ENCODE data around the gene GRK5. TPM values are rescaled to one million over a fixed set of nuclear protein-coding genes. Genes with fewer than 3 reads are reported as not detected.
A peak's percentile ranks its signal among the peaks of the same experiment; 100 is the strongest.

Gene GRK5
- total RNA-seq, 2 donors from 2014 or later, result 9.1 to 11.9 TPM

DNA sequence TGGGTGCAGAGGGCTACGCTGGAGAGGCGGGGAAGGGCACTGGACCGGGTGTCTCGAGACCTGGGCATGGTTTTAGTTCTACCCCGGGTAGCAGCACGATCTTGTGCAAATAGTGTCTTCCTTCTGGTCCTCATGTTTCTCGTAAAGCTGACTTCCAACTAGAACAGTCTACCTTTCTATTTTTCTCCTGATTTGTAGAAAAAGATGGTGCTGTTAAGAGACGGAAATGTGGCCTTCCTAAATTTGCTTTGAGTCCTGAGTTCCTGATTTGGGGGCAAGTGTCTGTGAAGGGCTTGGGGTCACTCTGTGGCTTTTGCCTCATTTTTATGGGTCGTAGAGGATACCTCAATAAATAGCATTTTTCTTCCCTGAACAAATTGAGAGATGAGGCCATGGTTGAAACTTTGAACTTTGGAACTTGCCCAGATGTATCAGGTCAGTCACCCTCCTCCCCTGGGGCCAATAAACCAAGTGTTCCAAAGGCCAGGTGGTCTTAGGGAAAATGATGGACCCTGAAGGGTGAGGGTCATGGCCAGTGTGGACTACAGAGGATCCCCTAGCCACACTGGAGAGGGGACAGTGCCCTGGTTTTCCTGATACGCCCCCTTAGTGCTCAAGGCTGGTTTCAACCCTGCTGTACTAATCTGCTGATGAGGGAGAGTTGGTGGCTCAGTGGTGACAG lies 45.2 kb downstream of the GRK5 start:
- 95 to 100% methylated on average over 2 to 10 of the region's 10 CpGs for WGBS, 2 experiments (ENCODE audit: insufficient coverage in 1 of 2, insufficient read length in 1 of 2)
- Mint-ChIP-seq H3K27me3 (ENCODE audit: insufficient read depth) (peaks cover 3% of the 10 kb centered on the region), H3K4me1 (peaks cover 38% of the 10 kb centered on the region)

DNA sequence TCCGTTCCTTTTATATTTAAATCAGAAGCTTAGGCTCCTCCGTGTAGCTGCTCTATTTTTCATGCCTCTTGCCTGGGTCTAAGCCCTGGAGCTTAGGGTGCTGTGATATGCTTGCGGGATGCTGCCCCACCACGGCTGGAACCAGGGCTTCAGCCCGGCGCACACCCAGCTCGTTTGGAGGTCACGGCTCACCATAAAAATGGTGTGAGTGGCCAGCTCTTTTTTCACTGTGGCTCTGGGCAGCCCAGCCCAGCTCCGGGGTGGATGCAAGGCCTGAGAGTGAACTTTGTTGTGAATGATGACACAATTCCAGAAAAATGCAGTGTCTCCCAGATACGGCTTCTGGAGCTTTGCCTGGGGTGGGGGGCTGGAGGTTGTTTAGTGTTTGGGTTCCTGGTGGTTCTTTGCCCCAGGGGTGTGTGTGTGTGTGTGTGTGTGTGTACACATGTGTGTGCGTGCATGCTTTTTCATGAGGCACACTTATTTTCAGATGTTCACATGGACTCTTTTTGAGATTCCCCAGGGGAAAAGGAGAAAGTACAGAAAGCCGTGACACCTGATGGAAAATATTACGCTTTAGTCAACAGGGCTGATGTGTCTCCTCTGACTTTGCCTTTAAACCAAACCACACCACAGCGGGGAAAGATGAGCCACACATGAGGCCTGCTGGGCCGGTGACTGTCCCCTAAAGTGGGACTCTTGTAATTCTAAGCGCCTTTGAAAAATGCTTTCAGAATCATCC lies 46.2 kb downstream of the GRK5 start:
- peak; percentile 72 for DNase-seq
- no peak overlapping the region for H3K4me3 Mint-ChIP-seq
- Histone ChIP-seq H3K27ac (ENCODE audit: low read depth, low read length) (peak overlapping the region; percentile 35), H3K4me1 (ENCODE audit: control insufficient read depth, insufficient read depth, low read length) (no peaks in the 10 kb centered on the region), H3K9ac (ENCODE audit: extremely low read depth, low read length, poor library complexity, severe bottlenecking) (no peak overlapping the region), H3K4me3 (ENCODE audit: low read length) (no peak overlapping the region), H3K36me3 (ENCODE audit: control insufficient read depth, insufficient read depth, low read length) (no peaks in the 10 kb centered on the region), H3K9me3 (ENCODE audit: control insufficient read depth, low read length) (peaks cover 7% of the 10 kb centered on the region), H3K27me3 (ENCODE audit: control insufficient read depth, insufficient read depth, low read length, poor library complexity, severe bottlenecking) (no peaks in the 10 kb centered on the region)
- H3K27me3 Mint-ChIP-seq (ENCODE audit: insufficient read depth), result peaks cover 3% of the 10 kb centered on the region
- TF ChIP-seq, protein P1, sequence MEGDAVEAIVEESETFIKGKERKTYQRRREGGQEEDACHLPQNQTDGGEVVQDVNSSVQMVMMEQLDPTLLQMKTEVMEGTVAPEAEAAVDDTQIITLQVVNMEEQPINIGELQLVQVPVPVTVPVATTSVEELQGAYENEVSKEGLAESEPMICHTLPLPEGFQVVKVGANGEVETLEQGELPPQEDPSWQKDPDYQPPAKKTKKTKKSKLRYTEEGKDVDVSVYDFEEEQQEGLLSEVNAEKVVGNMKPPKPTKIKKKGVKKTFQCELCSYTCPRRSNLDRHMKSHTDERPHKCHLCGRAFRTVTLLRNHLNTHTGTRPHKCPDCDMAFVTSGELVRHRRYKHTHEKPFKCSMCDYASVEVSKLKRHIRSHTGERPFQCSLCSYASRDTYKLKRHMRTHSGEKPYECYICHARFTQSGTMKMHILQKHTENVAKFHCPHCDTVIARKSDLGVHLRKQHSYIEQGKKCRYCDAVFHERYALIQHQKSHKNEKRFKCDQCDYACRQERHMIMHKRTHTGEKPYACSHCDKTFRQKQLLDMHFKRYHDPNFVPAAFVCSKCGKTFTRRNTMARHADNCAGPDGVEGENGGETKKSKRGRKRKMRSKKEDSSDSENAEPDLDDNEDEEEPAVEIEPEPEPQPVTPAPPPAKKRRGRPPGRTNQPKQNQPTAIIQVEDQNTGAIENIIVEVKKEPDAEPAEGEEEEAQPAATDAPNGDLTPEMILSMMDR (conservative IDR thresholded peaks at IDR 0.05), result no peak
- 53 to 69% methylated on average over 5 to 16 of the region's 16 CpGs for WGBS, 2 experiments (ENCODE audit: insufficient coverage in 1 of 2, insufficient read length in 1 of 2)
- H3K36me3 Mint-ChIP-seq (ENCODE audit: low read depth), result no peaks in the 10 kb centered on the region
- H3K9me3 Mint-ChIP-seq, result peaks cover 4% of the 10 kb centered on the region
- peak overlapping the region; percentile 80 for H3K27ac Mint-ChIP-seq
- peaks cover 37% of the 10 kb centered on the region for H3K4me1 Mint-ChIP-seq

More for the DNA sequence above, 45.2 kb downstream of the GRK5 start:
- no peaks in the 10 kb centered on the region for H3K27me3 ChIP-seq (ENCODE audit: control insufficient read depth, insufficient read depth, low read length, poor library complexity, severe bottlenecking)
- H3K9me3 ChIP-seq (ENCODE audit: control insufficient read depth, low read length), result peaks cover 7% of the 10 kb centered on the region
- no peak overlapping the region for H3K4me3 ChIP-seq (ENCODE audit: low read length)
- no peak overlapping the region for H3K9ac ChIP-seq (ENCODE audit: extremely low read depth, low read length, poor library complexity, severe bottlenecking)
- TF ChIP-seq, protein P1 (conservative IDR thresholded peaks at IDR 0.05), result no peak
- no peaks in the 10 kb centered on the region for H3K36me3 Mint-ChIP-seq (ENCODE audit: low read depth)
- H3K27ac ChIP-seq (ENCODE audit: low read depth, low read length), result no peak overlapping the region
- H3K9me3 Mint-ChIP-seq, result peaks cover 4% of the 10 kb centered on the region
- no peak overlapping the region for H3K27ac Mint-ChIP-seq
- H3K4me3 Mint-ChIP-seq, result no peak overlapping the region
- no peak for DNase-seq
- no peaks in the 10 kb centered on the region for H3K36me3 ChIP-seq (ENCODE audit: control insufficient read depth, insufficient read depth, low read length)
- H3K4me1 ChIP-seq (ENCODE audit: control insufficient read depth, insufficient read depth, low read length), result no peaks in the 10 kb centered on the region

DNA sequence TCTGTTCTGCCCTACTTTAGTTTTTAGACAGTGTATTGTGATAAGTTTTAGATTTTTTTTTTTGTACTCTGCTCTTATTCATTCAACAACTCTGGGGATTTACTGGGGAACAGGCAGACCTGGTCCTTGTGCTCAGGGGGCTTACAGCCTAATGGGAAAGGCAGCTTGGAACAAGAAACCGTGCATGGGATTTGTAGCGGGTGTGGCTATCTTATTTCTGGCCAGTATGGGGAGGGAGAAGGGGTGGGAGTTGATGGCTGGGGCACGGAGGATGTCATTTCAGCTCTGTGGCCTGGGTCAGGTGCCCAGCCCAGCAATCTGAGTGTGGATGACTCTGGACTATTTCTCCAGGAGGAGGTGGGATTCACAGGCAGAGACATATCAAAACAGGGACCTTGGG lies 47.0 kb downstream of the GRK5 start:
- Mint-ChIP-seq H3K9me3 (peaks cover 4% of the 10 kb centered on the region), H3K27me3 (ENCODE audit: insufficient read depth) (peaks cover 3% of the 10 kb centered on the region), H3K27ac (peak overlapping the region; percentile 7), H3K36me3 (ENCODE audit: low read depth) (no peaks in the 10 kb centered on the region), H3K4me1 (peaks cover 37% of the 10 kb centered on the region), H3K4me3 (no peak overlapping the region)
- no peaks in the 10 kb centered on the region for H3K27me3 ChIP-seq (ENCODE audit: control insufficient read depth, insufficient read depth, low read length, poor library complexity, severe bottlenecking)
- 87 to 94% methylated on average over 2 to 3 of the region's 3 CpGs for WGBS, 2 experiments (ENCODE audit: insufficient coverage in 1 of 2, insufficient read length in 1 of 2)
- no peaks in the 10 kb centered on the region for H3K36me3 ChIP-seq (ENCODE audit: control insufficient read depth, insufficient read depth, low read length)
- H3K4me1 ChIP-seq (ENCODE audit: control insufficient read depth, insufficient read depth, low read length), result no peaks in the 10 kb centered on the region
- peaks cover 7% of the 10 kb centered on the region for H3K9me3 ChIP-seq (ENCODE audit: control insufficient read depth, low read length)
- no peak overlapping the region for H3K27ac ChIP-seq (ENCODE audit: low read depth, low read length)
- H3K4me3 ChIP-seq (ENCODE audit: low read length), result no peak overlapping the region
- TF ChIP-seq, protein P1 (conservative IDR thresholded peaks at IDR 0.05), result no peak
- no peak overlapping the region for H3K9ac ChIP-seq (ENCODE audit: extremely low read depth, low read length, poor library complexity, severe bottlenecking)
- DNase-seq, result no peak

Data from endodermal cell (in vitro differentiated cells).